LNCaP clone FGC (cell line): ENCODE data around the gene HSPA12A.

Source experiments
- DNase-seq: peaks from one replicate; pipeline ENCODE4 v3.0.0-alpha.2; 2011; ENCODE audit warnings: low read depth
- H3K4me3 ChIP-seq: 2 replicates; pipeline ENCODE4 v1.5.1; 2011; ENCODE audit warnings: mild to moderate bottlenecking, low read depth, low read length, control low read depth
- CTCF ChIP-seq: IDR thresholded peaks from 2 replicates; pipeline ENCODE4 v1.5.1; 2012; ENCODE audit warnings: mild to moderate bottlenecking; ENCODE audit not compliant: control insufficient read depth, insufficient read depth; ENCODE audit errors: extremely low read depth

Gene HSPA12A

DNA sequence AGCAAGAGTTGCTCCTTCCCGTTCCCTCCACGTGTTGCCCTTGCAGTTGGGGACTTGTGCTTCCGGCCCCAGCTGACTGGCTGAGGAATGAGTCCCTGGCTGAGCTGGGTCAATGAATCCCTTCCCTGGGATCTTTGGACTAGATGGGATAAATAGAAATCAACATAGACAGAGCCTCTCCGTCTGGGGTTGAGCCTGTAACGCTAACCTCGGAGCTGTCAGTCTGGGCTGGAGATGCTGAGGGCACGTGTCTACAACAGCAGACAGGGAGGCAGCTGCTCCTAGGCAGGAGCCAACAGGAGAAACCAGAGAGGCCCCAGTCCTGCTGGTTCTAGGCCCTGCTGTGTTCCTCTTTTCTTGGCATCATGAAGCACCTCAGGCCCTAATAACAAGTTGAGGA is 42.3 kb upstream of the HSPA12A start:
- no peak overlapping the region for H3K4me3 ChIP-seq
- TF ChIP-seq CTCF, result no peak
- no peak for DNase-seq

DNA sequence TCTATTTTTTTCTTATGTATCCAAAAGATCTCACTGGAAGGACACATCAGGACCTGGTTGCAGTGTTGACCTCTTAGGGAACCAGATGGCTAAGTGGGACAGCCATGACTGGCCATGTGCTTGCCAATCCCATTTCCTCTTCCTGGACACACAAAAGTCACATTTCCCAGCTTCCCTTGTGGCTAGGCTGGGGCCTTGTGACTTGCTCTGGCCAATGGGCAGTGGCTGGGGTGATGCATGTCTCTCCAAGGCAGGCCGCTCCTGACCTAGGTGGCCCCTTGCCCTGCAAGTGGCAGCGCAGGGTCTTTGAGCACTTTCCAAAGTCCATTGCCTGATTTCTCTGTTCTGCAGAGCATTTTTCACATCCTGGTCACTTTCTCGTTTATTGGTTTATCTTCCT is 41.7 kb upstream of the HSPA12A start:
- TF ChIP-seq CTCF, result no peak
- no peak for DNase-seq
- H3K4me3 ChIP-seq, result no peak overlapping the region

GRCh38 chr10:116783011-116783655 is 40.8 kb upstream of the HSPA12A start:
- H3K4me3 ChIP-seq, result no peak overlapping the region

DNA sequence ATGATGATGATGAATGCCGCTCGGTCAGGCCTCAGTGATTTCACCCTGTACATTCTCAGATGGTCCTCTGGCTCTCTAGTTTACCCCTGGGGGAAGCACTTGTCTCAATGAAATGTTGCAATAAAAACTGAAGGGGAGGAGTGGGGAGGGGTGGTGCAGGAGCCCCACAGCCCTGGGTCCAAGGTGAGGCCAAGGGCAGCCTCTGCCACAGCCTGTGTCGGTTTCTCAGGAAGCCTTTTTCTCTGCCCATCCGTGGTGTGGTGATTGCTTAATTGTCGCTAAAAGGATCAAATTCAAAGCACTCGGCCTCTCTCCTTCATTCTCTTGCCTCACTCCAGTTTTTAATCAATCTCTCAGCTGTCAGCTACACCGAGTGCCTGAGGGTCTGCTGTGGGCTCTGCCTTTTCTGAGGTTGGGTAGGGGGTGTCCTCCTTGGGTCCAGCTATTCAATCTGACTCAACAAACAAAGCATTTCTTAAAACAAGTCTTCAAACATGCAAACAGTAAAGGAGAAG is 39.1 kb upstream of the HSPA12A start:
- TF ChIP-seq CTCF, result no peak
- no peak overlapping the region for H3K4me3 ChIP-seq
- no peak for DNase-seq

More at GRCh38 chr10:116783011-116783655, 40.8 kb upstream of the HSPA12A start:
- DNase-seq, result no peak
- no peak for TF ChIP-seq CTCF

DNA sequence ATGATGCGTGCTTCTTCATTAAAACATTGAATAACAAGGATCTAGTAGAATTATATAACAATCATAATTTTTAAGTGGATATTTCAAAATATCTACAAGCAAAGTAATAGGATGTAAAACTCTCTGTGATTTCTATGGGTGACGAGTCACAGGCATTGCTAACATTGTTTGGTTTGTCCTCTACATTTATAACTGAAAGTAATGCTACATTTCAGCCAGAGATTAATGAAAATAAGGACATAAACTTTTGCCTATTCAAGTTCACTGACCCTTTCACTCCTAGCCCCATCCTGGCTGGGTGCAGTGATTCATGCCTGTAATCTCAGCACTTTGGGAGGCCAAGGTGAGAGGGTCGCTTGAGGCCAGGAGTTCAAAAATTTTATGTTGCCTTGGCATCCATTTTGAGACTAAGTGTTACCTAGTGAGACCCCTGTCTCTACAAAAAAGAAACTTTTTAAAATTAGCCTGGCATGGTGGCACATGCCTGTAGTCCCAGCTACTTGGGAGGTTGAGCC is 38.4 kb upstream of the HSPA12A start:
- DNase-seq, result no peak
- H3K4me3 ChIP-seq, result no peak overlapping the region
- TF ChIP-seq CTCF, result no peak

GRCh38 chr10:116779076-116779687 is 36.8 kb upstream of the HSPA12A start:
- no peak overlapping the region for H3K4me3 ChIP-seq
- no peak for DNase-seq
- TF ChIP-seq CTCF, result no peak
